Panc1 (cell line): ENCODE data around the gene AMOTL1.

Source experiments
- SIN3A ChIP-seq: IDR thresholded peaks from 2 replicates; pipeline ENCODE4 v1.6.1; 2012; ENCODE audit warnings: low read depth, mild to moderate bottlenecking, low read length, moderate library complexity, borderline replicate concordance; ENCODE audit not compliant: insufficient read depth
- TF ChIP-seq, protein P1 (sequence below): fragments of 450-650 bp; IDR thresholded peaks from 2 replicates; pipeline ENCODE4 v1.5.1; 2017; ENCODE audit warnings: mild to moderate bottlenecking
- TF ChIP-seq, protein P2 (sequence below), 2 experiments: IDR thresholded peaks; 2 replicates each; pipeline ENCODE4 v1.6.1; 2011 to 2012; ENCODE audit warnings: low read depth in 2 of 2, control low read depth in 1 of 2, low read length in 1 of 2, mild to moderate bottlenecking in 1 of 2, moderate library complexity in 1 of 2; ENCODE audit not compliant: insufficient read depth in 1 of 2

DNA sequence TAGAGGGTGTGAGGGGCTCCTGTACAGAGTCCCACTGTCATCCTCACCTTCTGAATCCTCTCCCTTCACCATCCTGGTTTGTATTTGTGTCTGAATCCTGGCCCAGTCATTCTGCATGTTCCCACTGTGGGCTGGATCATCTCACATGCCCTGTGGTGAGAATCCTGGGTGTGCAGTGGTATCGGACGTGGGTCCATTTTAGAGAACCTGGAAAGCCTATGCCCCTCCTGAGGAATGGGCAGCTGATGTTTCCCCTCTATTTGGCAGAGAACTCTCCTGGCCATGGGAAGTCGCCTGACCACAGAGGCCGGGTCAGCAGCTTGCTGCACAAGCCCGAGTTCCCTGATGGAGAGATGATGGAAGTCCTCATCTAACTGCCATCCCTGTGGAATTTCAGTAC, 102.3 kb downstream of the AMOTL1 start:
- TF ChIP-seq, protein P1, sequence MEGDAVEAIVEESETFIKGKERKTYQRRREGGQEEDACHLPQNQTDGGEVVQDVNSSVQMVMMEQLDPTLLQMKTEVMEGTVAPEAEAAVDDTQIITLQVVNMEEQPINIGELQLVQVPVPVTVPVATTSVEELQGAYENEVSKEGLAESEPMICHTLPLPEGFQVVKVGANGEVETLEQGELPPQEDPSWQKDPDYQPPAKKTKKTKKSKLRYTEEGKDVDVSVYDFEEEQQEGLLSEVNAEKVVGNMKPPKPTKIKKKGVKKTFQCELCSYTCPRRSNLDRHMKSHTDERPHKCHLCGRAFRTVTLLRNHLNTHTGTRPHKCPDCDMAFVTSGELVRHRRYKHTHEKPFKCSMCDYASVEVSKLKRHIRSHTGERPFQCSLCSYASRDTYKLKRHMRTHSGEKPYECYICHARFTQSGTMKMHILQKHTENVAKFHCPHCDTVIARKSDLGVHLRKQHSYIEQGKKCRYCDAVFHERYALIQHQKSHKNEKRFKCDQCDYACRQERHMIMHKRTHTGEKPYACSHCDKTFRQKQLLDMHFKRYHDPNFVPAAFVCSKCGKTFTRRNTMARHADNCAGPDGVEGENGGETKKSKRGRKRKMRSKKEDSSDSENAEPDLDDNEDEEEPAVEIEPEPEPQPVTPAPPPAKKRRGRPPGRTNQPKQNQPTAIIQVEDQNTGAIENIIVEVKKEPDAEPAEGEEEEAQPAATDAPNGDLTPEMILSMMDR = no peak
- TF ChIP-seq, protein P2, sequence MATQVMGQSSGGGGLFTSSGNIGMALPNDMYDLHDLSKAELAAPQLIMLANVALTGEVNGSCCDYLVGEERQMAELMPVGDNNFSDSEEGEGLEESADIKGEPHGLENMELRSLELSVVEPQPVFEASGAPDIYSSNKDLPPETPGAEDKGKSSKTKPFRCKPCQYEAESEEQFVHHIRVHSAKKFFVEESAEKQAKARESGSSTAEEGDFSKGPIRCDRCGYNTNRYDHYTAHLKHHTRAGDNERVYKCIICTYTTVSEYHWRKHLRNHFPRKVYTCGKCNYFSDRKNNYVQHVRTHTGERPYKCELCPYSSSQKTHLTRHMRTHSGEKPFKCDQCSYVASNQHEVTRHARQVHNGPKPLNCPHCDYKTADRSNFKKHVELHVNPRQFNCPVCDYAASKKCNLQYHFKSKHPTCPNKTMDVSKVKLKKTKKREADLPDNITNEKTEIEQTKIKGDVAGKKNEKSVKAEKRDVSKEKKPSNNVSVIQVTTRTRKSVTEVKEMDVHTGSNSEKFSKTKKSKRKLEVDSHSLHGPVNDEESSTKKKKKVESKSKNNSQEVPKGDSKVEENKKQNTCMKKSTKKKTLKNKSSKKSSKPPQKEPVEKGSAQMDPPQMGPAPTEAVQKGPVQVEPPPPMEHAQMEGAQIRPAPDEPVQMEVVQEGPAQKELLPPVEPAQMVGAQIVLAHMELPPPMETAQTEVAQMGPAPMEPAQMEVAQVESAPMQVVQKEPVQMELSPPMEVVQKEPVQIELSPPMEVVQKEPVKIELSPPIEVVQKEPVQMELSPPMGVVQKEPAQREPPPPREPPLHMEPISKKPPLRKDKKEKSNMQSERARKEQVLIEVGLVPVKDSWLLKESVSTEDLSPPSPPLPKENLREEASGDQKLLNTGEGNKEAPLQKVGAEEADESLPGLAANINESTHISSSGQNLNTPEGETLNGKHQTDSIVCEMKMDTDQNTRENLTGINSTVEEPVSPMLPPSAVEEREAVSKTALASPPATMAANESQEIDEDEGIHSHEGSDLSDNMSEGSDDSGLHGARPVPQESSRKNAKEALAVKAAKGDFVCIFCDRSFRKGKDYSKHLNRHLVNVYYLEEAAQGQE (IDR thresholded peaks at IDR 0.05; ENCODE audit: insufficient read depth in 1 of 2, low read depth in 2 of 2, low read length in 1 of 2) = no peak
- TF ChIP-seq SIN3A = no peak
